Kidney epithelial cell (primary cell): Measurements from ENCODE around the gene LRRC52. TPM values are rescaled to one million over a fixed set of nuclear protein-coding genes. Genes with fewer than 3 reads are reported as not detected.
A peak's percentile ranks its signal among the peaks of the same experiment; 100 is the strongest.
"Not testable (repeated sequence)": the region's sequence is repeated elsewhere in the genome, so short reads cannot be mapped to it uniquely, and the experiment has no call there.

Source experiments
- DNase-seq: peaks from one replicate; pipeline ENCODE4 v3.0.0-alpha.2; 2010; ENCODE audit warnings: low read depth
- H3K27me3 ChIP-seq: 2 replicates; pipeline ENCODE4 v1.6.0; 2011; ENCODE audit warnings: low read length; ENCODE audit not compliant: control insufficient read depth, insufficient read depth
- H3K36me3 ChIP-seq: 2 replicates; pipeline ENCODE4 v1.5.1; 2011; ENCODE audit warnings: low read length; ENCODE audit not compliant: control insufficient read depth, insufficient read depth
- H3K4me3 ChIP-seq: 2 replicates; pipeline ENCODE4 v1.5.1; 2011; ENCODE audit warnings: low read depth, mild to moderate bottlenecking, control low read depth, low read length
- CTCF ChIP-seq: IDR thresholded peaks from 2 replicates; pipeline ENCODE4 v1.5.1; 2011; ENCODE audit warnings: mild to moderate bottlenecking, moderate library complexity, low read length, control low read depth, inconsistent platforms; ENCODE audit not compliant: insufficient read depth, poor library complexity, severe bottlenecking
- total RNA-seq: library from RNA; depleted of rRNA; stranded (reverse); fragments of >200 nt; gene quantifications from 2 replicates; pipeline ENCODE4 v1.2.3, GENCODE V29; 2015

The LRRC52 gene
- total RNA-seq, 1 donor from 2014 or later: not detected

DNA sequence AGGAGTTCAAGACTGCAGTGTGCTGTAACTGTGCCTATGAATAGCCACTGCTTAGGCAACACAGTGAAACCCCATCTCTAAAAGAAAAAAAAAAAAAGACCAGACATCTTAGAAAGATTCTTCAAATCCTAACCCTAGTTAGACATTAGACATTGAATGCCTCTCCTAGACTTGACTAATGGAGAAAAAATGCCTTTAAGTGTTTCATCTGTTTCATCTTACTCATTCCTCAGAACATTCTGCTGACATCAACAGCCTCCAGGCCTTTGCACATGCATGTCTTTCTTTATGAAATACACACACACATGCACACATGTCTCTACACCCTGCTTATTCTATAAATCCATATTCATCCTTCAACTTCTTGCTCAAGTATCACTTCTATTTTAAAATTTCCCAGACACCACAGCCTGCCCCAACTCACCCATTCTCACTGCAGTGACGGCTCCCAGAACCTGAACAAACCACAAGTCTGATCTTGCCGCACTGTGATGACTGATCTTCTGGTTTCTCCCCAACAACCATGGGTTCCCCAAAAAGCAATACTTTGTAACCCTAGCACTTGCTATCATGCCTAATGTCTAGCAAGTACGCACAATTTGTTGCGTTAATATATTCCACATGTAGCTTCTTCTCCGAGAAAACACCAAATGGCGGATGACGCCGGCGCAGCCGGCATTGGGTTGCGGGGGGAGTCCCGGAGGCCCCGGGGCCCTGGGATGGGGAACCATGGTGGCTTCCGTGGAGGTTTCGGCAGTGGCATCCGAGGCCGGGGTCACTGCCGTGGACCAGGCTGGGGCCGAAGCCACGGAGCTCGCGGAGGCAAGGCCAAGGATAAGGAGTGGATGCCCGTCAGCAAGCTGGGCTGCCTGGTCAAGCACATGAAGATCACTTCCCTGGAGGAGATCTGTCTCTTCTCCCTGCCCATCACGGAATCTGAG is 37.4 kb downstream of the LRRC52 start:
- Histone ChIP-seq H3K4me3 (no peak overlapping the region), H3K36me3 (no peaks in the 10 kb centered on the region), H3K27me3 (no peaks in the 10 kb centered on the region)
- DNase-seq: peak; percentile 56
- TF ChIP-seq CTCF: no peak

DNA sequence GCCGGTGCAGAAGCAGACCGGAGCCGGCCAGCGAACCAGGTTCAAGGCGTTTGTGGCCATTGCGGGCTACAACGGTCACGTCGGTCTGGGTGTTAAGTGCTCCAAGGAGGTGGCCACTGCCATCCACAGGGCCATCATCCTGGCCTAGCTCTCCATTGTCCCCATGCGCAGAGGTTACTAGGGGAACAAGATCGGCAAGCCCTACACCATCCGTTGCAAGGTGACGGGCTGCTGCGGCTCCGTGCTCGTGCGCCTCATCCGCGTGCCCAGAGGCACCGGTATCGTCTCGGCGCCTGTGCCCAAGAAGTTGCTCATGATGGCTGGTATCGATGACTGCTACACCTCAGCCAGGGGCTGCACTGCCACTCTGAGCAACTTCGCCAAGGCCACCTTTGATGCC is 38.1 kb downstream of the LRRC52 start:
- no peak for TF ChIP-seq CTCF
- Histone ChIP-seq H3K4me3 (no peak overlapping the region), H3K36me3 (no peaks in the 10 kb centered on the region), H3K27me3 (no peaks in the 10 kb centered on the region)
- no peak for DNase-seq

- Histone ChIP-seq H3K36me3 (no peaks in the 10 kb centered on the region), H3K27me3 (peaks cover 10% of the 10 kb centered on the region), H3K4me3 (no peak overlapping the region)
- no peak for TF ChIP-seq CTCF
- no peak for DNase-seq
These were observed 42.6 kb downstream of the LRRC52 start for GRCh38 chr1:165586398-165586797.

DNA sequence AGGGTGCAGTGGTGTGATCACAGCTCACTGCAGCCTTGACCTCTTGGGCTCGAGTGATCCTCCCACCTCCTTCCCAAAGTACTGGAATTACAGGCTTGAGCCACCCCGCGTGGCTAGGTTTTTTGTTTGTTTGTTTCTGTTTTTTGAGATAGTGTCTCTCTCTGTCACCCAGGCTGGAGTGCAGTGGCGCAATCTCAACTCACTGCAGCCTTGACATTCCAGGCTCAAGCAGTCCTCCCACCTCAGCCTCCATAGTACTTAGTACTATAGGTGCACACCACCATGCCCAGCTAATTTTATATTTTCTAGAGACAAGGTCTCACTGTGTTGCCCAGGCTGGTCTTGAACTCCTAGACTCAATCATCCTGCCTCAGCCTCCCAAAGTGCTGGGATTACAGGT is 47.6 kb downstream of the LRRC52 start:
- not testable (repeated sequence) for DNase-seq, H3K36me3 ChIP-seq, H3K4me3 ChIP-seq
- peaks cover 14% of the 10 kb centered on the region for H3K27me3 ChIP-seq

DNA sequence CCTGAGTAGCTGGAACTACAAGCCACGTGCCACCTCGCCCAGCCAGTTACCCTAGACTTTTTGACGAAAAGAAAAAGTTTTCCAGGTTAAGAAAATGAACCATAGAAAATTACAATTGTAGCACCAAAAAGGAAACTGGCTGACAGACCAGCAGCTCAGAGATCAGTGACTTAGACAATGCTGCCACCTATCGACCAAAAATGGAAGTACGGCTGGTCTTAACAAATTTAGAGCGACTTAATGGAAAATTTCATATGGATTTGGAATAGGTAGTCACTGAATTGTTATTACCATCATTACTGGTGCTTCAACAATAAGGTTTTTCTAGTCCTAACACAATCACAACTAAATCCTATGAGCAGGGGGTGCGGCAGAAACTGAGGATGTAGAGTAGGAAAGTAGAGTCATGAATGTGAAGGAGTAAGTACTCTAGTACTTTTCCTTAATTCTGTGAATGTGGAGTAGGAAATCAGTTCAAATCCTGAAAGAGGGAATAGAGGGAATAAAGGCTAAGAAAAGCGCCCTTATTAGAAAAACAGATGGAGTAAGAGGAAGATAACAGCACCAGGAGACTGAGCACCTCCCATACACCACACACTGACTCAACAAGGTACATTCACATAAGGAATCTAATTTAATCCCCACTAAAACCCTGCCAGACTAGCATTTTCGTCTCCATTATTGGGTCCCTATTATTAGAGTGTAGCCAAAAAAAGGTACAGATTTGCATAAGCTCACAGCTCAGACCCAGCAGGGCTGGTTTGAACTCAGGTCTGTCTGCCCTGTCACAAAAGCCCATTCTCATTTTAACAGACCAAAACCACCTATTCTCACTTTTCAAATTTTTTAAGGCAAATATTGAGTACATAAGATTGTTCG is 49.4 kb downstream of the LRRC52 start:
- peaks cover 10% of the 10 kb centered on the region for H3K27me3 ChIP-seq
- H3K36me3 ChIP-seq: no peaks in the 10 kb centered on the region
- peak; percentile 78 for TF ChIP-seq CTCF
- DNase-seq: peak; percentile 28
- H3K4me3 ChIP-seq: no peak overlapping the region
